ENCODE data around the gene OSBP2.
A peak's percentile ranks its signal among the peaks of the same experiment; 100 is the strongest.
"Not testable (repeated sequence)": the region's sequence is repeated elsewhere in the genome, so short reads cannot be mapped to it uniquely, and the experiment has no call there.

Gene OSBP2, protein sequence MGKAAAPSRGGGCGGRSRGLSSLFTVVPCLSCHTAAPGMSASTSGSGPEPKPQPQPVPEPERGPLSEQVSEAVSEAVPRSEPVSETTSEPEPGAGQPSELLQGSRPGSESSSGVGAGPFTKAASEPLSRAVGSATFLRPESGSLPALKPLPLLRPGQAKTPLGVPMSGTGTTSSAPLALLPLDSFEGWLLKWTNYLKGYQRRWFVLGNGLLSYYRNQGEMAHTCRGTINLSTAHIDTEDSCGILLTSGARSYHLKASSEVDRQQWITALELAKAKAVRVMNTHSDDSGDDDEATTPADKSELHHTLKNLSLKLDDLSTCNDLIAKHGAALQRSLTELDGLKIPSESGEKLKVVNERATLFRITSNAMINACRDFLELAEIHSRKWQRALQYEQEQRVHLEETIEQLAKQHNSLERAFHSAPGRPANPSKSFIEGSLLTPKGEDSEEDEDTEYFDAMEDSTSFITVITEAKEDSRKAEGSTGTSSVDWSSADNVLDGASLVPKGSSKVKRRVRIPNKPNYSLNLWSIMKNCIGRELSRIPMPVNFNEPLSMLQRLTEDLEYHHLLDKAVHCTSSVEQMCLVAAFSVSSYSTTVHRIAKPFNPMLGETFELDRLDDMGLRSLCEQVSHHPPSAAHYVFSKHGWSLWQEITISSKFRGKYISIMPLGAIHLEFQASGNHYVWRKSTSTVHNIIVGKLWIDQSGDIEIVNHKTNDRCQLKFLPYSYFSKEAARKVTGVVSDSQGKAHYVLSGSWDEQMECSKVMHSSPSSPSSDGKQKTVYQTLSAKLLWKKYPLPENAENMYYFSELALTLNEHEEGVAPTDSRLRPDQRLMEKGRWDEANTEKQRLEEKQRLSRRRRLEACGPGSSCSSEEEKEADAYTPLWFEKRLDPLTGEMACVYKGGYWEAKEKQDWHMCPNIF

DNA sequence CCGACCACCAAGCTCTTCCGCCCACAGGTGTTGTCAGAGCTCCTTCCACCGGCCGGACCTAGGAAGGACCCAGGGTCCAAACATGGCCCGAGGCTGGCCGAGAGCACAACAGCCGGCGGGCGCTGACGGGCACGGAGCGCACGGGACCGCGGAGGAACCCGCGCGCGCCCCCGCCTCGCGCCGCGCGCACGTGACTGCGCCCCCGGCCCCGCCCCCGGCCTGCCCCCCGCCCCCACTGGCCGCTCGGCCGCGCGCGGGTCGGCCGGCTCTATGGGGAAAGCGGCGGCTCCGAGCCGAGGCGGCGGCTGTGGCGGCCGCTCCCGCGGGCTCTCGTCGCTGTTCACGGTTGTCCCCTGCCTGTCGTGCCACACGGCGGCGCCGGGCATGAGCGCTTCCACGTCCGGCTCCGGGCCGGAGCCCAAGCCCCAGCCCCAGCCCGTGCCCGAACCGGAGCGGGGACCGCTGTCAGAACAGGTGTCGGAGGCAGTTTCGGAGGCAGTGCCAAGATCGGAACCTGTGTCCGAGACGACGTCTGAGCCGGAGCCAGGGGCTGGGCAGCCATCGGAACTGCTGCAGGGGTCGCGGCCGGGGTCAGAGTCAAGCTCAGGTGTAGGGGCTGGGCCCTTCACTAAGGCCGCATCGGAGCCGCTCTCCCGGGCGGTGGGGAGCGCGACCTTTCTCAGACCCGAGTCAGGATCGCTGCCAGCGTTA is at the start of gene OSBP2:
TSS of gene OSBP2 (plus strand) at position 235 of the 711 bp plus-strand sequence. CDS start at position 271, 36 bp downstream.
- peak; percentile 26 for DNase-seq

DNA sequence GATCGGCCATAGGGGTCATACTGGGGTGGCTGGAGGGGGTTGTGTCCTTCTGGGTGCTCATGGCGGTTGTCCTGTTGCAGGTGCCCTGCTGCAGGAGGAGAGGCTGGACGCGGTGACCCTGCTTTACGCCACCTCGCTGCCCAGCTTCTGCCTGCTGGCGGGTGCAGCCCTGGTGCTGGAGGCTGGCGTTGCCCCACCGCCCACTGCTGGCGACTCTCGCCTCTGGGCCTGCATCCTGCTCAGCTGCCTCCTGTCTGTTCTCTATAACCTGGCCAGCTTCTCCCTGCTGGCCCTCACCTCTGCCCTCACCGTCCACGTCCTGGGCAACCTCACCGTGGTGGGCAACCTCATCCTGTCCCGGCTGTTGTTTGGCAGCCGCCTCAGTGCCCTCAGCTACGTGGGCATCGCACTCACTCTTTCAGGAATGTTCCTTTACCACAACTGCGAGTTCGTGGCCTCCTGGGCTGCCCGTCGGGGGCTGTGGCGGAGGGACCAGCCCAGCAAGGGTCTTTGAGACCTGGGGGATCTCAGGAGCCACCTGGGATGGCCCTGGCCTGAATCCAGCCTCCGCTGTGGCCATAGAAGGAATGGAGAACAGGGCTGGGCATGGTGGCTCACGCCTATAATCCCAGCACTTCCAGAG is 48.0 kb upstream of the OSBP2 start:
- no peak for DNase-seq

DNA sequence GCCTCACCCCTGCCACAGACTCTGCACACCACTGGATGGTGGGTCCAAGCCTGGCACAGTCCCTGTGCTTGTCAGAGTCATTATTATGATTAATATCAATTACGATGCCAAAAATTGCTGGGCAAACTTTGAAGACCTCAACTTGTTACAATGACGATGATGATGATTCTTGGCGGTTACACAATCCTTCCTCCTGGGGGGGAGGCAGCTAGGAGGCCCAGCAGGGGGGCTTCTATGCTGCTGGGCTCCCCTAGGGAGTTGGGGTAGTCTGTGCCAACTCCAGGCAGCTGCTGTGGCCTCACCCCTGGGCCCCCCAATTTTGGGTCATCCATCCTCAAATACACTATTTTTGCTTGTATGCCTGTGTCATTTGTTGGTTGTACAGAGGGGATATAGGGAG is 47.1 kb upstream of the OSBP2 start:
- DNase-seq, result no peak

DNA sequence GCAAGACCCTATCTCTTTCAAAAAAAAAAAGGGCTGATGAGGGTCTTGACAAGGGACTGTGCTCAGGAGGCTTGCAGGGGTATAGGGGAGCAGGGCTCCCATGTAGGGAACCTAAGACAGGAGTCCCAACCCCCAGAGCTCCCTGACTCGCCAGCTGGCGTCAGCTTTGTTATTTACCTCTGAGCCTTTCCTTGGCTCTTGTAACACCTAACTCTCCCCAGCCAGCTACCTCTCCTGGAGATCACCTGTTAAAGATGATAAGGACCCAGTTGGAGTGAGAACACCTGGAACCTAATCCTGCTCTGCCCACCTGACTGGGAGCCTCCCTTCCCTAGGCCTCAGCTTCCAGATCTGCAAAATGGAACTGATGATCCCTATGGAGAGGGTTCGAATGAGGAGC is 45.8 kb upstream of the OSBP2 start:
- DNase-seq, result no peak

DNA sequence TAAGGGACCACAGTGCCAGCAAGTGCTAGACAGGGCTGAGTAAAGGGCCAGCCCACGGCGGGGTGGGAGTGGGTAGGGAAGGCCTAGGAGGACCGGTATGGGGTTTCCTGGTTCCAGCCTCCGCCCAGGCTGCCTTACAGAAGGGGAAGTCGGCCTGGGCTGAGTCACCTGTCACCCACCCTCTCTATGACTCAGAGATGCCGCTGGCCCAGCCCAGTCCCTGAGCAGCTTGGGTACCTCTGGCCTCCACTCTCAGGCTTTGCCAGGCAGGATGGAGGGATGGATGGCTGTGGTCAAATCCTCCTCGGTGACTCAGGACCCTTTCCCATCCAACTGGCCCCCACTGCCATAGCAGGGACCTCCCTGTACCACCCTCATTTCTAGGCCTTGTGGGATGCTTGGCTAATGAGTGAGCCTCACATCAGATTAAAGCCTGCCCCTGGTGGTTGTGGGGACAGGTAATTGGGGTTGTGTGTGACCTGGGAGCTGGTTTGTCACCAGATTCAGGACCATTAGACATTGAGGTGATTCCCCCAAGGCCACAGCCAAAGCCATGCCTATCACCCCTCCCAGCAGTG is 45.2 kb upstream of the OSBP2 start:
- peak; percentile 90 for DNase-seq

DNA sequence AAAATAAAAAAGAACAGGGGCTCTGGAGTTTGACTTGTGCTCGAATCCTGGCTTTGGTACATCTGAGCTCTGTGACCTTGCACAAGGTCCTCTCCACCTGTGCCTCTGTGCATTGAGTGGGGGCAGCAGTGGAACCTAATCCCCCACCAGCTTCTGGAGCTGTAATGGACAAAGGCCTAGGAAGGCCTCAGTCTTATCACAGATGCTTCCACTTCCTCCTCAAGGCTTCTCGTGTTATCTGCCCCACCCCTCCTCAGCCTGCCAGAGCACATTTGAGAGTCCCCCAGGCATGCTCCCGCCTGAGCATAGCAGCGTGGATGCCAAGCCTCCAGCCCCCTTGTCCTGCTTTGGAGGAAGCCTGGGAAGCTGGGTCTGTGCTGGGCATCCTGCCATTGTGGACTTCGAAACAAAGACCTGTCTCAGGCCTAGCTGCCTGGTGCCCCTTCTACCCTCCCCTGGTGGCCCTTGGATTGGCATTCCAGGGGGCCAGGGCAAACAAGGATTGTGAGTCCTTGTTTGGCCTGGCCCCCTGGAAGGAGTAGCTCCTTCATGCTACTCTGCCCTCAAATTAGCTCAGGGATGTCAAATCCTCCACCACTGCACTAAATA is 44.1 kb upstream of the OSBP2 start:
- no peak for DNase-seq

DNA sequence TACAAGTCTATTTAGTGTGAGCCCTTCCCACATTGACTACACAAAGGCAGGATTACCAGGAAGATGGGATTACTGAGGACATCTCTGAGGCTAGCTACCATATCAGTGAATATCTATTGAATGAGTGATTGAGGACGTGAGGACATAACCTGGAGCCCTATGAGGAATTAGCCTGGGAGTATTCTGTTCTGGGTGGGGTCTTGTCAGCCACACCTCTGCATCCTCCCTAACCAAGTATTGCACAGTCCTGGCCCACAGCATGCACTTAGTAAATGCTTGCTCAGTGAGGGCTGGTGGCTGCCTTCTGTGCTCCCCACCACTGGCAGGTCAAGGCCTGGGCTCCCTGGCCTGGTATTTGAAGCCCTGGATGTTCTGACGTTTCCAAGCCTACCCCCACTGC is 41.8 kb upstream of the OSBP2 start:
- no peak for DNase-seq

DNA sequence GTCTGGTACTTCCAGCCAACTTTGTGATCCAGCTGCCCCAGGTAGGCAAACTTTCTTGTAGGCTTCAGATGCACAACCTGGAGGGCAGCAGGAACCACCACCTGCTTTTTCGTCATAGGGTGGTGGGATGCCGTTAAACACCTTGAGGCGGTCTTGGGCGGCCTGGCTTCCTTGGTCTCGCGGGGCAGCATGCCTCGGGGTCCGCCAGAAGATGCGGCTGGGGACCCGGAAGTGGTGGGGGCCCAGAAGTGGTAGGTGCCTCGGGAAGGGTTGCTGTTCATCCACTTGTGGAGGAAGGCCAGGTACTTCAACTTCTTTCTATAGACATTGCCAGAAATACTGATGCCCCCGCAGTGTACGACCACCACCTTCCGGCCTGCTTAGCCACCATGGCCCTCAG is 40.3 kb upstream of the OSBP2 start:
- no peak for DNase-seq

DNA sequence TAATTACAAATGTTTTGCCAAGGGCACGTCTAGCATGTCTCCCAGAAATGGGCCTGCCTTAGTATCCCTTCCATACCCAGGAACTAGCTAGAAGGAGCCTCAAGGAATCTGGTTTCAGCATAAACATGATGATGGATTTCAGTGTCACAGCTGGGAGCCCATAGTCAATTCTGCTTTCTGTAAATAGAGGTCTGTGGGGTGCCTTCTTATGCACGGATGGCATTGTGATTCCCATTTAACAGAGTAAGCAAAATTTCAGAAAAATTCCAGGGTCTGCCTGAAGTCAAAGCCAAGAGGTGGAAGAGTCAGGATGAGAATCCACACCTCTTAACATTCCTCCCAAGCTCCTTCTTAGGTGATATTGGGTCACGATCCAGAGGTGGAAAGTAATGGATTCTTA is 39.1 kb upstream of the OSBP2 start:
- DNase-seq, result no peak

DNA sequence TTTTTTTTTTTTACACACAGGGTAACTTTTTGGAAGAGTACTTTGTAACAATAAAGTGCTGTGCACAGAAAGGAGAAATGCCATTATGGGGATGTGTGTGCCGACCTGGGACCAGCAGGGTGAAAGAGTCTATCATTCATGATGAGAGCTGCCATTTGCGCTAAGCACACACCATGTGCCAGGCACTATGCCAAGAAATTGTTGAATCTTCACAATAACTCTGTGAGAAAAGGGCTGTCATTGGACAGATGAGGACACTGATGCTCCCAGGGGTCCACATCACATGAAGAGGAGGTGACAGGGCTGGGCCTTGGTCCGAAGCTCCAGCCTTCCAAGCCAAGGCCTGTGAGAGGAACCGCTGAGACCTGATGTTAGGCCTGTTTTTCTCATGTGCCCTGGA is 32.6 kb upstream of the OSBP2 start:
- DNase-seq, result no peak

DNA sequence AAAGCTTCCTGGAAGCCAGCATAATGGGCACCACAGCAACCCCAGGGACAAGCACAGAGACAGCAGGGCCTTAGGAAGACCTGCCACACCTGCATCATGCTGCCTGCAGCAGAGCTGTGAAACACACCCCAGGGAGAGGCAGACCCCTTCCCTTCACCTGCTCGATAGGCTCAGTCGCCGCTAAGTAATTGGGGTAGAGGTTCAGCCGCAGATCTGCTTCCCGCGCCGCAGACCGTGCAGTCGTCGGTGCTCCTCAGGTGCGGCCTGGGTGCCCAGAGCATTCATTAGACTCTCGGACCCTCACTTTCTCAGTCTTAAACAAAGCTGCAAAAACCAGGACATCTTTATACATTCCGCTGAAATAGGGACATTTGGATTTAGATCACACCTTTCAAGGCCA is 29.9 kb upstream of the OSBP2 start:
- no peak for DNase-seq

DNA sequence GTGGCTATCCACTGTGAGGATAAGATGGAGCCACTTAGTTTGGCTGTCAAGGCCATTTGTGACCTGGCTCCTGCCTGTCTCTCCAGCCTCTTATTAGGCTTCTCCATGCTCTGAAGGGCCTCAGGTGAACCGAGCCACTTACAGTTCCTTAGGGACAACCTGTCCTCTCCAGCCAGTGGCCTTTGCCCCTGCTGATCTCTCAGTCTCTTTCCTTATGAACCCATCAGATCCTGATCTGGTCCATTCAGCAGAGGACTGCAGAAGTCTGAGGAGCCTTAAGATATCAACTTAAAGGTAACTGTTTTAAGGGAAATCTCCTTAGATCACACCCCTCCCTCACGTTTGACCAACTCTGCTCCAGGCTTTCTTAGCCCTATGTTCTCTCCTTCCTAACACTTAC is 29.4 kb upstream of the OSBP2 start:
- no peak for DNase-seq

DNA sequence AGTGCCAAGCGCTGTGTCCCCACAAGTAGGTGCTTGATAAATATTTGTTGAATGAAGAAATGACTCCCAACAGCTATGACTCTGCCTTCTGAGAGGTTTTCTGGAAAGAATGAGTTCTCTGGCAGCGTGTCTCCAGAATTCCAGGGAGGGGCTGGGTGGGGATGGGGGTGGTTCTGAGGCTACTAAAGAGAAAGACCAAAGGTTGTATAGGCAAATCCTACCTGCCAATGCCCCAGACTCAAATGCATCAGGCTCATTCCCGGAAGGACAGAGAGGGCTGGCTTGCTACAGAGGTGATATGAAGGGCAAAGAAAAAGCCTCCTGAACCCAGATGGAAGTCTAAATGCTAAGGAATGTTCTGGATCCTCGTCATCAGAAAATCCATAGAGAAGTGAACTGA is 28.9 kb upstream of the OSBP2 start:
- no peak for DNase-seq

DNA sequence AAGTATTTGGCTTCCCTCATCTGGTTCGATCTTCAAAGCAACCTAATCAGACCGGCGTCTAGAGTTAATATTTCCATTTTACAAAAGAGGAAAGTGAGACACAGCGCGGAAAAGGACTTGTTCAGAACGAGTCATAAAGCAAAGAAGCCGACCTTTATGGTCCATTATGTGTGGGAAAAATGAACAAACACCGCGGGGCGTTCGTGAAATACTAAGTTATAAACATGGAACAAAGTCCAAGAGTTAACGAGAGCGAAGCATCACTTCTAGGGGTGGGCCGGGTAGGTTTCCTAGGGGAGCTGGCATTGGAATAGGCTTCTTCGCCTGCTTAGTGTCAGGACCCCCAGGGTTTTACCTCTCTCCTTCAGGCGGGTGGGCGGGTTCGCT is 27.6 kb upstream of the OSBP2 start:
- DNase-seq, result no peak

DNA sequence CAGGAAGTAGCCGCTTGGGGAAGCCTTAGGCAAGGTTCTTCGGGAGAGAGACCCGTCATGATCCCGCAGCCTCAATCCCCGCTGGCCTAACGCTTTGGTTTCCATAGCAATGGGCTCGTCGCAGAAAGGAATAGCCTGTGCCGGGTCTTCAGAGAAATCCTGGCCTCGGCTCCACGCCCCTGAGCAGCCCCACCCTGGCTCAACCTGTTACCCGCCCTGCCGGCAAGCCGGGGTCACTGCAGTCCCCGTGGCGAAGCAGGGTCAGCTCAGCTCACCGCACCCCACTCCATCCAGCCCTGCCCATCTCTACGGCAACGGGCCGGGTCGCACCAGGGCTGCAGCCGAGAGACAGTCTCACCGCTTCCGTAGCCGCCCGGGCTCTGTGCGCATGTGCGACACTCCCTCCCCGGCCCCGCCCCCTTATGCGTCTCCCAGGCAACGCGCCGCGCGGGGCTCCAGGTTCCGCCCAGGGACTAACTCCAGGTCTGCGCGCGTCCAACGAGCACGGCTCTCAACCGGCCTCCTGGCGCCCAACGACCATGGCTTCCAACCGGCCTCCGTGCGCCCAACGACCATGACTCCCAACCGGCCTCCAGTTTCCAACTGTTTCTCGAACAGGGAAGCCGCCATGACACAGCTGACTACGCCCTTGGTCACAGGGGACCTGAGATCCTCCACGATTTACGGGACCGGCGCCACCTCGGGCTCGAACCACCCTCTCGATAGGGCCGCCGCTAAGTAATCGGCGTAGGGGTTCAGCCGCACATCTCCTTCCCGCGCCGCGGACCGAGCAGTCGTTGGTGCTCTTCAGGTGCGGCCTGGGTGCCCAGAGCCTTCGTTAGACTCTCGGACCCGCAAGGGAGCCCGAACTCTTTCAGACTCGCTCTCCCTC is 26.9 kb upstream of the OSBP2 start, which contains the start of gene DUSP18:
TSS of gene DUSP18 (minus strand) at position 382 of the 892 bp plus-strand sequence. CDS start 3,872 bp downstream, outside the sequence.
- DNase-seq, result peak; percentile 95

DNA sequence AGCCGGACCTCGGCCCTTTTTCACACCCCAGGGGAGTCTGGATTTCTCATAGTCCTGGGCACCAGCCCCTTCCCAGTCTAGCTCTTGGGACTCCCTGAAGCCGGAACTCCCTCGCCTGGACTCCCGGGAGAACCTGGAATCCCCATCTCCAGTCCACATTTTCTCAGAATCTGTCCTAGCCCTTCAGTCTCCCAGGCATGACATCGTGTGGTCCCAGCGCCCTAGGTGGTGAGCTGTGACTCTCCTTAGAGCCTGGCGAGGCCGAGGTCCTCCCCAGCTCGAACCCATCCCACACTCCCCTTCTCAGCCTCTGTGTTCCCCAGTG is 26.3 kb upstream of the OSBP2 start:
- DNase-seq, result no peak

DNA sequence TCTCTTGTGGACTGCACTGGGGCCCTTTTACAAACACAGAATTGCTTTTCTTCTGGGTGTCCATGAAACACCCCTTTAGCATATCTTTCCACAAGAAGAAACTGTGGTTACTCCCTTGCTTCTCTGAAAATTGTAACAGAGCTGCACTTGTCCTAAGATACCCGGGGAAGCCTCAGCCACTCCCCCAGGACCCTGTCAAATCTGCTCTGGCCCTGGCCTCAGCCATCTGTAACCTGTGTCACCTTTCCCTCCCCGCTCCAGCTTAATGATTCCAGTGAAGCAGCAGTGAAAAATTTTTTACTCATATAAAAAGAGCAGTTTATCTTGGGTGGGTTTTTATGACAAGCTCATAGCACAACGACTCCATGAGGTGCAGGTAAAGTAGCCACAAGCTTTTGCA is 23.6 kb upstream of the OSBP2 start:
- DNase-seq, result no peak

DNA sequence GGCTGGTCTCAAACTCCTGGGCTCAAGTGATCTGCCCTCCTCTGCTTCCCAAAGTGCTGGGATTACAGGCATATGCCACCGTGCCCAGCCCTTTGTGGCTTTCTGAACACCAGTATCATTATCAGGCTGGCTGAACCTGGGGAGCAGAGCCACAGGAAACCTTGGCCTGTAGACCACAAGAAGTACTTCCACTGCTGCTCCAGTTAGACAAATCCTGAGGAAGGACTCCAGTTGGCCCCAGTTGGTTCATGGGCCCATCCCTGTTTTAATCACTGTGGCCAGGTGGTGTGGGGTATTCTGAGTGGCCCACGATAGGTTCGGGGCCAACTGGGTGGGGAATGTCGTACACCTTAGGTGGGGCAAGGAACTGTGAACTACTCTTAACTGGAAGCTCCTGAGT is 21.5 kb upstream of the OSBP2 start:
- DNase-seq, result no peak

DNA sequence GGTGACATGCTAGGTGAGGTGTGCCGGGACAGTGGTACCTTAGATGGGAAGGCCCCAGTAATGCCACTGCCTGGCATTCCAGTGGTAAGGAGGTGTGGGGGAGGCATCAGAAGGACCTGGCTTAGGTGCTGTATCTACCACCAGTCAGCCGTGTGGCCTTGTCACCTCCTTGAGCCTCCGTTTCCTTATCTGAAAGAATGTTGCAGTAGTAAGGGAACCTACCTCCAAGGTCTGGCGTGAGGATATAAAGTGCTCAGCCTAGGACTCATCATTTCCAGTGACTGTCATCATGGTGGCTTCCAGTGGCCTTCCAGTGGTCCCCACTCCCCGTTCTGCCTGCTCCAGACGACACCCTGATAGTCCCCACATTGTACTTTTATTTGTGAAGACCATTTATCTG is 20.2 kb upstream of the OSBP2 start:
- DNase-seq, result no peak

DNA sequence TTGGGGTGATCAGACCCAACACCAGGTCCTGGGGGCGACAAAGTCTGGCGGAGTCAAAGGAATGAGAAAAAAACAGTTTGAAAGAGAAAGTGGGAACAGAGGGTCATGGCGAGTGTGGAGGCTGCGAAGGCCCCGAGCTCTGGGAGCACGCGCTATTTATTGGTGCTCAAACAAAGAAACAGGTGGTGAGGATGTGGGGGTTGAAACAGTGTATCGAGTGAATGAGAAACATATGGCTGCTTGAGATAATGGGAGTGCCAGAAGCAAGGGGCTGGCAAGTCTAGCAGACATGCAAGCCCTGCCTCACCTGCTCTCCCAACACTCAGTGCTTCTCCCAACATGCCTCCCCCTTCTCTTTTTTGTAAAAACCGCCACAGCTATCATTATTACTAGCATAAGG is 19.2 kb upstream of the OSBP2 start:
- no peak for DNase-seq

DNA sequence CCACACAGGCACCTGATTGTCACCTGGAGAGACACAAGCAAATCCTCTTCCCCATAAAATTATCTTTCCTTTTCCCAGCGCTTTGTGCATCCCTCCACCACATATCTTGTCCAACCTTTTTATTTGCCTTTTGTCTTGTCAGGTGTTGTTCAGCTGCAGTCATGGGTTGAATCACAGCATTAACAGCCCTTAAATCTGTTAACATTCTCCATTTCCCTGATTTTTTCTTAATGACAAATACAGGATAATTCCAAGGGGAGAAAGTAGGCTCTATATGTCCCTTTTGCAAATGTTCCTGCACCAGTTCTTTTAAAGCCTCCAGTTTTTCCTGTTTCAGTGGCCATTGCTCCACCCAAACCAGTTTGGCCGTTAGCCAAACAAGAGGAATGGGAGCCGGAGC is 18.1 kb upstream of the OSBP2 start:
- DNase-seq, result not testable (repeated sequence)

Data from activated naive CD4-positive, alpha-beta T cell treated with Interleukin-2 at 50 U/mL for 16 hours (primary cell).